Measurements from ENCODE around the gene POU2AF2.
"Not testable (repeated sequence)": the region's sequence is repeated elsewhere in the genome, so short reads cannot be mapped to it uniquely, and the experiment has no call there.

POU2AF2 gene, protein sequence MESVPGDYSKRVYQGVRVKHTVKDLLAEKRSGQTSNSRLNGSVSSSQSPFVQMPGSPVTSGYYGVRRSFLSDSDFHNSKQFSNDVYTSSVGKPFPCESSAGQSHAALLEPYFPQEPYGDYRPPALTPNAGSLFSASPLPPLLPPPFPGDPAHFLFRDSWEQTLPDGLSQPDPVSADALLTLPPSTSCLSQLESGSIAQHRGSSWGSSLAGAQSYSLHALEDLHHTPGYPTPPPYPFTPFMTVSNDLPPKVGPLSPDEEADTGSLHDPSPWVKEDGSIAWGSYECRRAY

DNA sequence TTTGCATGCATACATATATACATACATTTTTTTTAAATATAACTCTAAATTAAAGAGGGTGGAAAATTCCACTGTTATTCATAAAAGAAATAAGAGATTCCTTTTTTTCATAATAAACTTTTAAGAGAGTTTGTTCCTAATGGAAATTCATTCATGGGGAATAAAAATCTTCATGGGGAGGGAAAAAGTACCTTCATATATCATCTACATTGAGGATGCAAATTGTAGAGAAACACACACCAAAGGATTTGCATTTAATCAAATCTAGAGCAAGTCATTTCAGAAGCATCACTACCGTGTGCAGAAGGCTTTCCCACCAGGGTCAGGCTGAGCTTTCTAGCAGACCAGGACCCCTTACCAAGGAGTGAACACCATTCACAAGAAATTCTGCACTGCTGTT, at the start of gene POU2AF2:
TSS of gene POU2AF2 (plus strand) at position 301 of the 400 bp plus-strand sequence. CDS start 129 bp downstream, outside the sequence.
- DNase-seq: no peak

DNA sequence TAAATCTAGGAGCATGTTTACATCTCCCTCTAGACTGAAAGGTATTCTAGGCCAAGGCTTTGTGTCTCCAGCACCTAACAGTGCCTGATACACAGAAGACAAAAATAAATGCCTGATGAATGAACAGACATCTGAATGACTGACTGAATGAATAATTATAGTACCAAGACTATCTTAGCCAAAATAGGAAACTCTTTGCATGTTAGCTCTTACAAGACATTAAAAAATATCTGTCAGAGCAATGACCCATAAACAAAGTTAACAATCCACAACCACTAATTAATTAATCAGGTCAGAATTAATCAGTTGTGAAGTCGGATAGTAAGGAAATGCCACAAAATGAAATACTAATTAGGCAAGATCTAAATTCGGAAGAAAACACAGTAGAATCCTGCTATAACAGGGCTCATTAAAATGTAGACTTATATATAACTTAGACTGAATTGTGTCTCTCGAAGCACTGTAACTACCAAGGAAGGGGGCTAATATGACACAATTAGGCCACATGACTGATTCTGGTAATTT, 45.5 kb upstream of the POU2AF2 start:
- no peak for DNase-seq

DNA sequence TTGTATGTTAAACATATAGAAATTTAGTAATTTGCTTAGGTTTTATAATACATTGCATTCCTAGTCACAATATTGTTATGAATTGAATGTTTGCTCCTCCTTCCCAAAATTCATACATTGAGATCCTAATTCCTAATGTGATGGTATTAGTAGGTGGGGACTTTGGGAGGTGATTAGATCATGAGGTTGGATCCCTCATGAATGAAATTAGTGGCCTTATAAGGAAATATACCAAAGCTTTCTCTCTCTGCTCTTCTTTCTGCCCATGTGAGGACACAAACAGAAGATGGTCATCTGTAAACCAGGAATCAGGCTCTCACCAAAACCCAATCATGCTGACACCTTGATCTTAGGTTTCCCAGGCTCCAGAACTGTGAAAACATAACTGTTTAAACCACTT, 41.3 kb upstream of the POU2AF2 start:
- DNase-seq: no peak

DNA sequence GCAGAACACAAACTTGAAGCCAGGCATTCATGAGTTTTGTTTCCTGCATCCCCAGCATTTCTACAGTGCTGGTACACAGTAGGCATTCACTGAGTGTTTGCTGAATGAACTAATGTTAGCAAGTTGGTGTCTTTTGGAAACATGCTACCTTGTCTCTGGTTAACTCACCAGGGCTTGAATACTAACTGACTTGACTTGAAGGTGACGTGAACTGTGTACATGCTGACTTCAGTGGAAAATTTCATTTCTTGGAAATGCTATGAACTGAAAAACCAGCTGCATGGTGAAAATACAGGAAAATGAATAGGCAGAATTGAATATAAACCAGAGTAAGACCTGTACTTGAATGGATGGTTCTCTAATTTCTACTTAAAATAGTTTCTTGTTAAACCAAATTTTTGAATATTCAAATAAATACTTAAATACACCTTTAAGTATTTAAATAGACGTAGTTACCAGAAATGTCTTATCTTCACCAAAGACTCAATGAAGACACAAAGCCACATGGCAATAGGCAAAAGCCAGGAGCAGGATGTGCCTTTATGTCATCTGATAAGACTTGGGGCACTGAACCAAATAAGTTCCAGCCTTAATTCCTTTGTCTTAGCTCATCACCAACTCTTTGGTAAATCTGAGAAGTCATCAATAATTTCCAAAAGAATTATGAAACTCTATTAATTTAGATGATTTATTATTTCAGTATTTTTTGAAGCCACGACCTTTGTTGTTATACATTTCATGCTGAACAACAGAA, 39.7 kb upstream of the POU2AF2 start:
- no peak for DNase-seq

DNA sequence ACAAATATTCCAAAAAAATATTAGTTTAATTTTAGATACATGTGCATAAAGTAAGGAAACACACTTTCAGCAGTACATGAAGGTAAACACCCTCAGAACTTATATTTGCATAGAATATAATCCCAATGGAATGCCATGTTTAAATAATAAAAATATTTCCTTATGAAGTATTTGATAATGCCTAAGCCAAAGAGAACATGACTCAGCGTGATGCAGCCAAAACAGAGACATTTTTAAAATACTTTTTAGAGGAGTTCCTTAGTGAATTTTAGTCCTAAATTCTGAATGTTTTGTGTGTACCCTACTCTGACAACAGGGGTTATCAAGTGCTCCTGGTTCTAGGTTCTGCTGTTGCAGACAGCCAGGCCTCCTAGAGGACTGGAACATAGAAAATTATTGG, 39.1 kb upstream of the POU2AF2 start:
- DNase-seq: no peak

DNA sequence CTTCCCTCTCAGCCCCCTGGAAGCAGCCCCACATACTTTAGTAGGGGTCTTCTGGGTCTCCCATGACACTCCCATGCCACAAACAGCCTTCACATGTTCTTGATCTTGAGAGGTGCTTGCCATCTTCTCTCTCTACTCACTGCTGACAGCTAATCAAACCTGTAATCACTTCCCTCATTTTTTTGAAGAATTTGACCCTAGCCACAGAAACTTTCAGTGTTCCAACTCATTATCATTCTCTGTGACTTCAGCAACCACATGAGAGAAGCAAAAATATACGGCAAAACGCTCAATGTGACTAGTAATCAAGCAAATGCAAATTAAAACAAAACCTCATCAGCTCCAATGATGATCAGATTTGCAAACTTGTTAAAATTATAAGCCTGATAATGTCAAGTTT, 38.3 kb upstream of the POU2AF2 start:
- no peak for DNase-seq

DNA sequence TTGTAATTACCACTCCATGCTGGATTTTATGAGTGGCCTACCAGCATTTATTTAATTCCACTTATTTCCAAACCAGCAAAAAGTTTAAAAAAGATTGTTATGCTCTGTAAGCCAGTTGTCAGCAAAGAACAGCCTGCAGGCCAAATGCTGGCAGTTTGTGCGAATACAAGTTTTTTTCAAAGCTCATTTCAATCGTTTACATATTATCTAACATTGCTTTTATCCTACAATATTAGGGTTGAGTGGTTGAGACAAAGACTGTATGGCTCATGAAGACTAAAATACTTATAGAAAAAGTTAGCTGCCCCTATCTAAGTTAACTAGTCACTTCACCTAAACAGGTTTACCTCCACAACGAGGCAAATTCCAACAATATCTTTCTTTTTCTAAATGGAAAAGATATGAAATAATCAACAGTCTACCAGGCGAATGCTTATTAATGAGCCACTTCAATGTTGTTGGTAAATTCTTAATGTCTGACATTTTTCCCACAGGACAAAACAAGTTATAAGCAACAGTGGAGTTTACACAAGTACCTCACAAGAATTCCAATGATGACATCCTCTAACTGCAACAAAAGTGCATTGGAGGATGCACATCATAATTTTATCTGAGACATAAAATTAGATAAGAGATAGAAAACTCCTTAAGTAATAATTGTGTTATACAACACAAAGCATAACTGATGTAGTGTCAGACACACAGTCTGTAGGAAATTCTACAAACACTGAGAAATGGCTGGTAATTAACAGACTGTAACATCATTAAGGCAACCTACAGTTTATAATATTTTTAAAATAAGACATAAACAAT, 35.8 kb upstream of the POU2AF2 start:
- DNase-seq: no peak

DNA sequence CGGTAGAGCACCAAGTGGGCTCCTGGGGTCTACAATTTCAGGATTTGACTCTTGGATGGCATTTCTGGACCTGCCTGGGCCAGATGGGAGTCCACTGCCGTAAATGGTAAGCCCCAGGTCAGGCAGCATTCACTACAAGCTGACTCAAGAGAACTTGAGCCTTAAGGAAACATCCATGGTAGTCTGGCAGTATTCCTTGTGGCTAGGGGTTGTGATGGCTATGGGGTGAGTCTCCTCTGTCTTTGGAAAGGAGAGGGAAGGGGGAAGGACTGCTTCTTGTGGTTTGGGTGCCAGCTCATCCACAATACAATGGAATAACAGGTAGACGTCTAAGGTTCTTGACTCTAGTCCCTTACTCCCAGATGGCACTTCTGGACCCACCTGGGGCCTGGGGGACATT, 32.3 kb upstream of the POU2AF2 start:
- no peak for DNase-seq

DNA sequence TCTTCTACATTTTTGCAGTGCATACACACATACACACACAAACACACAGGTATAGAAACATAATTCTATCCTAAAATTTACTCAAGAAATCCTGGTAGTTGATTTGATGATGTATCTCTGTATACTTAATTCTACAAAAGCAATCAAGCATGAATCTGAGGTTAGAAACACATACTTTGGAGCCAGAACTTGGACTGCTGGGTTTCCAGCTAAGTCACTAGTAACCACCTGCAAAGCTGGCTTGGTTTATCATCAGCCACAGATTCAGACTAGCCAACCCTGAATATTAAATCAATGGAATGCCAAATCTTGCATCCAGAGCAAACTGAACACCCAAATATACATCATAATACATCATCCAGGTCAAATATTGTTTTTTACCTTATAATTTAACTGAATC, 24.8 kb upstream of the POU2AF2 start:
- no peak for DNase-seq

DNA sequence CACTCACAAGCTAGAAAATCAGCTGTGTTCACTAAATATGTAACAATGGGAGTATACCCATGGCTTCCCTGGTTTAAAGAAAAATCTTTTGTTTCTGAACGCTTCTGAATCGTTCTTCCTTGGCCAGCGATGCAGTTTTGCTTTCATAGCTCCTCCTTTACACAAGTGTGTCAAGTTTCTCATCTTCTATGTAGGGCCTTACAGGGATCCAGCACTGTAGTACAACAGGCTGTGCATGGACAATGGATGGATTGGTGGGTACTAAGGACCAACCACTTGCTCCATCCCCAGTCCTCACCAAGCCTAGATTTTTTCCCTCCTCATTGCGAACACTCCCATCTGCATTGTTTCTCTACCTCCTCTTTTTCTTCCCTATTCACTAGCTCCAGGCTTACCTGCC, 24.3 kb upstream of the POU2AF2 start:
- DNase-seq: no peak

DNA sequence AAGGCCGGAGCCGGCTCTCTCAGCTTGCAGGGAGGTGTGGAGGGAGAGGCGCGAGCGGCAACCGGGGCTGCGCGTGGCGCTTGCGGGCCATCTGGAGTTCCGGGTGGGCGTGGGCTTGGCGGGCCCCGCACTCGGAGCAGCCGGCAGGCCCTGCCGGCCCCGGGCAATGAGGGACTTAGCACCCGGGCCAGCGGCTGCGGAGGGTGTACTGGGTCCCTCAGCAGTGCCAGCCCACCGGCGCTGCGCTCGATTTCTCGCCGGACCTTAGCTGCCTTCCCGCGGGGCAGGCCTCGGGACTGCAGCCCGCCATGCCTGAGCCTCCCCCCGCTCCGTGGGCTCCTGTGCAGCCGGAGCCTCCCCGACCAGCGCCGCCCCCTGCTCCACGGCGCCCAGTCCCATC, 23.6 kb upstream of the POU2AF2 start:
- not testable (repeated sequence) for DNase-seq

DNA sequence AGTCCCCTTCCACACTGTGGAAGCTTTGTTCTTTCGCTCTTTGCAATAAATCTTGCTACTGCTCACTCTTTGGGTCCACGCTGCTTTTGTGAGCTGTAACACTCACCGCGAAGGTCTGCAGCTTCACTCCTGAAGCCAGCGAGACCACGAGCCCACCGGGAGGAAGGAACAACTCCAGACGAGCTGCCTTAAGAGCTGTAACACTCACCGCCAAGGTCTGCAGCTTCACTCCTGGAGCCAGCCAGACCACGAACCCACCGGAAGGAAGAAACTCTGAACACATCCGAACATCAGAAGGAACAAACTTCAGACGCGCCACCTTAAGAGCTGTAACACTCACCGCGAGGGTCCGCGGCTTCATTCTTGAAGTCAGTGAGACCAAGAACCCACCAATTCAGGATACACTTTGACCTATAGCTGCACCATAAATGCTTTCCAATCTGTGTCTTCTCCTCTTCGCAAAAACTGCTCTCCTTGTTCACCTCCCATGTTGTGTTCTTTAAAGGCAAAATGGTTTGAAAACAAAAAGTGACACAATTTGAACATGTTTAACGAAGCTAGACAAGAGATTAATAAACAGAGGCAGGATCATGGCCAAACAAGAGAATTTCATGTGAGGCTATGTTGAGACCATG, 22.6 kb upstream of the POU2AF2 start:
- not testable (repeated sequence) for DNase-seq

DNA sequence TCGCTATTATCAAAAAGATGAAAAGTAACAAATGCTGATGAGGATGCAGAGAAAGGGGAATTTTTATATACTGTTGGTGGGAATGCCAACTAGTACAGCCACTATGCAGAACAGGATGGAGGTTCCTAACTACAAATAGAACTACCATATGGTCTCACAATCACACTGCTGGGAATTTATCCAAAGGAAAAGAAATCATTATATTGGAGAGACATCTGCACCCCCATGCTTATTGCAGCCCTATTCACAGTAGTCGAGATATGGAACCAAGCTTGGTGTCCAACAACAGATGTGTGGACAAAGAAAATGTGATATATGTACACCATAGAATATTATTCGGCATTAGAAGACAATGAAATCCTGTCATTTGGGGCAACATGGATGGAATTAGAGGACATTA, 19.6 kb upstream of the POU2AF2 start:
- DNase-seq: no peak

DNA sequence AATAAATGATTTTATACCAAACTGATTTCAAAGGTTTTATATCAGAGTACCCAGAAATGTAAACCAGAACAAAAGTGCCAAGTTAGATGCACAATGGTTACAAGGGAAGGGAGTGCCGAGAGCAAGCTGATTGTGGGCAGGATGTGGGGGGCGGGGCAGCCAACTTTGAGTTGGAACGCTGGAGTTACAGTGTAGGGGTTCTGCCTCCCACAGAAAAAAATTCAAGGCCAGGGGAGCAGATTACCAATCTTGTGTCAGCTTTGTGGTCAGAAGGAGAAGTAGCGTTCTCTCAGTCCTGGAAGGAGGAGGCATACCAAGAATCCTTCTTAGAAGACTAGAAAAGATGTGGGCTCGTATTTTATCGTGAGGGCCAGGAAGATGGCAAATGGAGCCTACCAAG, 15.9 kb upstream of the POU2AF2 start:
- no peak for DNase-seq

DNA sequence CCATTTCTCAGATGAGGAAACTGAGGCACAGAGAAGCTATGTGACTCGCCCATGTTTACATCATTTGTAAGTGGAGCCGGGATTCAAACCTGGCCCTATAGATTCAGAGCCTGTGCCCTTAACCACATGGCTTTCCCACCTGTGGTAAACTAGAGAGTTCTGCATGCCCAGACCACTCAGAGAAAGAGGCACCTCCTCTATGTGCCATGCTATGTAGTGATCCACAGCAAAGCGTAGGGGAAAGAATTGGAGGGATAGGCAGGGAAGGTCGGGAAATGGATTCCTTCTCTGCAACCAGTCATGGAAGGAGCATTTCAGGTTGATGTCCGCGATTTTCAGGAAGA, 15.4 kb upstream of the POU2AF2 start:
- DNase-seq: no peak

DNA sequence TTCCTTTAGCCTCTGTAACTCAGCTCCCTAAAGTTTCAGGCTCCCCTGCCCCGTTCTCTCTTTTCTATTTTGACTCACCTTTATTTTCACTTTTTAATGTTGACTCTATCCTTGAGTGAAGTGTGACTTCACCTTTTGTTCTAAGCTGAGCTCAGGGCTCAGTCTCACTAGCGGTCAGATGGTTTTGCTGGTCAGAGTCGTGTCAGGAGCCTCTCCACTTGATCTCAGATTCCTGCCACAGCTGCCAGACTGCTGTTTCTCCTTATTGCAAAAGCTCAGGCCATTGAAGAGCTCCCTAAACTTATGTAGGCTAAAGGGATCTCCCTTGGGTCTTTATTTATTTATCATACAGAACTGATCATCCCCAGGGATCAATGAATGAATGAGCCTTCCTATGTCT, 13.7 kb upstream of the POU2AF2 start:
- DNase-seq: no peak

DNA sequence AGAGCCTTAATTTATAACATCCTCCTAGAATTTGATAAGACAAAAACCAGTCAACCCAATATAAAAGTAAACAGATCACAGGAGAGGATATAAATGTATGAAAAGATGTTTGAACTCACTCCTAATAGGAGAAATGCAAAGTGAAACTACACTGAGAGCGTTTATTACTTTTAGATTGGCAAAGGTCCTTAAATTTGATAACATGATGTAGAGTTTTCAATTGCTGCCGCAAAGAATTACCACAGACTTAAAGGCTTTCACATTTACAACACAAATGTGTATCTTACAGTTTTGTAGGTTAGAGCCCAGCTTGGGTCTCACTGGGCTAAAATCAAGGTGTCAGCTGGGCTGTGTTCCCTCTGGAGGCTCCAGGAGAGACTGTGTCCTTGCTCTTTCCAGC, 9.1 kb upstream of the POU2AF2 start:
- DNase-seq: no peak

DNA sequence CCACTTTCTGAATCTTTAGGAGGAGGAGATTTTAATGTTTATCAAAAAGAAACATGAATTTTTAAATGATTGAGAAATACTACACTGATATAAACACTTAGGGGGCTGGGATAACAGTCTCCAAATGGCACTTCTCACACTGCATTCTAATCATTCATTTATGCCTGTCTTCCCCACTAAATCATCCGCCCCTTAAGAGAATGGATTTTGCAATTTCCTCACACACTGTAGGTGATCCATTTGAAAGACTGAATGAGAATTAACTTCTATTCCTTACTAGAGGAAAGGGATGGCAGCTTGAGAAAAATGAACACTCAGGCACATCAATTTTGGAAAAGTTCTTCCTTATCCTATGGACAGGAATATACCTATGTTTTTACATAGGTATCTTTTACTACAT, 7.6 kb upstream of the POU2AF2 start:
- no peak for DNase-seq

DNA sequence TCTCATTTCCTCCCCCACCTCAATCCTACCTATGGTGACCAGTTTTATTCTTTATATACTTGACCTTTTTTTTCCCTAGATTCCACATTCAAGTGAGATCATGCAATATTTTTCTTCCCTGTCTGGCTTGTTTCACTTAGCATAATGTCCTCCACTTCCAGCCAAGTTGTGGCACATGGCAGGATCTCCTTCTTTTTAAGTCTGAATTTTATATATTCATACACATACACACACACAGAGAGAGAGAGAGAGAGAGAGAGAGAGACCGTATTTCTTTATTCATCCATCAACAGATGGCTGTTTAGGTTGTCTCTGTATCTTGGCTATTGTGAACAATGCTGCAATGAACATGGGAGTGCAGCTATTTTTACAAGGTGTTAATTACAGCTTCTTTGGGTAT, 1.4 kb downstream of the POU2AF2 start:
- no peak for DNase-seq

DNA sequence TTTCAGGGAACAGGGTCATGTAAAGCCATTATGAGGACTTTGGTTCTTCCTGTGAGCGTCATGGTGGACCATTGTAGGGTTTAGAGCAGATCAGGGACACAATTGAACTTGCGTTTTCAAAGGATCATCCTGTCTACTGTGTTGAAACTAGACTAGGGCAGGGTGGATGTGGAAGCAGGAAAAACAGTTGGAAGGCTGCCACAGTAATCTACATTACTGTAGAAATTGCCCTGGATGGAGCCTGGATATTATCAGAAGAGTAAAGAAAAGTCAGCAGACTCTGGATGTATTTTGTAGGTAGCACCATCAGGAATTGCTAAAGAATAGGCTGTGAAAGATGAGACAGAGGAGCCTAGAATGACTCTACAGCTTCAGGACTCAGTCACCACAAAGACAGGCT, 5.4 kb downstream of the POU2AF2 start:
- DNase-seq: no peak

DNA sequence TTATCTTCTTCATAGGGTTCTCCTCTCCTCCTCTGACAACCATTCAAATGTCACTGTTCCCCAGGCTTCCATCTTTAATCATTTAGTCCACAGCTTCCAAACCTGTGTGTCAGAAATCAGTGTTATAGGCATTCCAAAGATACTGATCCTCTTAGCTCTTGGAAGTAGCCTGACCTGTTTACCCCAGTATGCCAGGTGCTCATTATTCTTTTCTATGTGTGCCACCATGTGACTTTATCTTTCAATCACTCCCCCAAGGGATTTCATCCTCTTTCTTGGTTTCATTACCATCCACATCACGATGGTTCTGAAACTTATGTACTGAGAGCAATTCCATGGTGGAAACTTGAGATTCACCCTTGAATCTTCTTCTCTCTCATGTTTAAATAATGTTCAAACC, 7.6 kb downstream of the POU2AF2 start:
- no peak for DNase-seq

DNA sequence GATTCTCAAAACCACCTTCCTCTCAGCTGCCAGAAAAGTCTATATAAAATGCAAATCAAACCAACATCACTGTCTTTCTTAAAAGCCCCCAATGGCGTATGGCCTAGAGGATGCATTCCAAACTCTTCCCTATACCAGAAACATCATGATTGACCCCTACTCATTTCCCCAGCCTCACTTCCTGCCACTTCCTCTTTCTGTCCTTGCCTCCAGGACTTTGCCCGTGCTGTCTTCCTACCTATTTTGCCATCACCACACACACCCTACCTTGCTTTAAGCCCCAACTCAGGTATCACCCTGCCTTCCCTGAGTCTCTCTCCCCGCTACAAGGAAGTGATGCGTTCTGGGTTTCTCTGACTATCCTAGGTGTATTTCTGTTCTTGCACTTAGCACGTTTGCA, 8.1 kb downstream of the POU2AF2 start:
- DNase-seq: no peak

DNA sequence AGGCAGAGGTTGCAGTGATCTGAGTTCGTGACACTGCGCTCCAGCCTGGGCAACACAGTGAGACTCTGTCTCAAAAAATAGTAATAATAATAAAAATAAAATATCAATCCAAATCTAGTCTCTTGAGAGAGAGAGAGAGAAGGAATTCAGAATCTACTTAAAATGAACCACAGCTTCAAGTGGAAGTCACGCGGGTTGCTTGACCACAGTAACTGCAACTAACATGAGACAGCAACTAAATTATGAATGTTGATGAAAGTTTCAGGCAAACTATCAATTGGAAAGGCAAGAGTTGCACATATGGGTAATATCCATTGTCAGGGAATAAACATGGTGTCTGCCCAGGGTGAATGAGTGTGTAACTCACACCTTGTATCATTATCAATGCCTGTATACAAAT, 12.5 kb downstream of the POU2AF2 start:
- DNase-seq: no peak
